Placental pericyte (primary cell): ENCODE data around the gene PPP1R14B. TPM values are rescaled to one million over a fixed set of nuclear protein-coding genes. Genes with fewer than 3 reads are reported as not detected.

Source experiments
- small RNA-seq: library from RNA; depleted of rRNA; stranded (forward); fragments of <200 nt; gene quantifications from one replicate; pipeline ENCODE3, GENCODE V24; 2012; ENCODE audit warnings: low replicate concordance
- total RNA-seq: library from RNA; depleted of rRNA; stranded (reverse); fragments of >200 nt; gene quantifications from 2 replicates; pipeline ENCODE4 v1.2.3, GENCODE V29; 2012

The PPP1R14B gene
- total RNA-seq, 1 donor: 291 TPM

Small RNA genes lying within 50 kb of the gene (small RNA-seq; reads per million reads assigned to genes)
- not detected for gene RF00019

Other genes starting within 250 kb of the PPP1R14B start
- gene FLRT1, start 211.0 kb downstream of the PPP1R14B start, total RNA-seq: 0.44 TPM in 1 of 2 replicates, not detected in the other
- gene MACROD1, start 80.8 kb downstream of the PPP1R14B start, total RNA-seq: 4.3 and 15.8 TPM in 2 replicates
- 244 and 265 TPM in 2 replicates for gene STIP1, start 60.8 kb downstream of the PPP1R14B start, total RNA-seq
- gene FERMT3, start 40.2 kb downstream of the PPP1R14B start, total RNA-seq: 3.9 and 10.2 TPM in 2 replicates
- gene TRPT1, start 20.8 kb downstream of the PPP1R14B start, total RNA-seq: 47.5 and 50.7 TPM in 2 replicates
- gene NUDT22, start 20.7 kb downstream of the PPP1R14B start, total RNA-seq: 71.6 and 79.7 TPM in 2 replicates
- 7.6 and 7.7 TPM in 2 replicates for gene DNAJC4, start 16.4 kb downstream of the PPP1R14B start, total RNA-seq
- gene VEGFB, start 12.4 kb downstream of the PPP1R14B start, total RNA-seq: 29.3 and 57.1 TPM in 2 replicates
- 35.2 and 94.5 TPM in 2 replicates for gene FKBP2, start 5.8 kb downstream of the PPP1R14B start, total RNA-seq
- 27.6 and 105 TPM in 2 replicates for gene PLCB3, start 4.6 kb upstream of the PPP1R14B start, total RNA-seq
- 63.9 and 69.3 TPM in 2 replicates for gene BAD, start 37.7 kb upstream of the PPP1R14B start, total RNA-seq
- gene GPR137, start 38.9 kb upstream of the PPP1R14B start, total RNA-seq: 14.7 and 18.0 TPM in 2 replicates
- under 0.01 TPM in 1 of 2 replicates, not detected in the other for gene KCNK4, start 44.4 kb upstream of the PPP1R14B start, total RNA-seq
- 0.44 TPM in 1 of 2 replicates, not detected in the other for gene CATSPERZ, start 53.4 kb upstream of the PPP1R14B start, total RNA-seq
- gene ESRRA, start 58.6 kb upstream of the PPP1R14B start, total RNA-seq: 23.2 and 36.2 TPM in 2 replicates
- gene TRMT112, start 70.6 kb upstream of the PPP1R14B start, total RNA-seq: 167 and 197 TPM in 2 replicates
- gene PRDX5, start 71.2 kb upstream of the PPP1R14B start, total RNA-seq: 124 and 331 TPM in 2 replicates
- 0.66 and 1.4 TPM in 2 replicates for gene CCDC88B, start 93.3 kb upstream of the PPP1R14B start, total RNA-seq
- 38.3 and 101 TPM in 2 replicates for gene RPS6KA4, start 112.2 kb upstream of the PPP1R14B start, total RNA-seq